Measurements from ENCODE around the gene INPP1. TPM values are rescaled to one million over a fixed set of nuclear protein-coding genes. Genes with fewer than 3 reads are reported as not detected.

The INPP1 gene
- total and polyA plus RNA-seq, 2 of the 8 experiments (the other 6 are each of a cell fraction or from before 2014, with no cell fraction given), result 0.88 to 3.0 TPM

GRCh38 chr2:190301032-190301431 is 42.4 kb upstream of the INPP1 start:
- Histone ChIP-seq H2AK5ac (ENCODE audit: low read depth, low read length) (no peak overlapping the region), H3K27me3 (replicated peaks in 1 of 4; ENCODE audit: control insufficient read depth in 3 of 4, extremely low read depth in 1 of 4, insufficient read depth in 3 of 4, low read length in 3 of 4) (no peaks in the 10 kb centered on the region), H2BK5ac (ENCODE audit: low read depth, low read length) (no peak overlapping the region), H4K20me1 (replicated peaks in 1 of 2; ENCODE audit: control insufficient read depth in 1 of 2, insufficient read depth in 2 of 2, low read length in 2 of 2) (no peaks in the 10 kb centered on the region), H3K4me1 (replicated peaks in 1 of 4; ENCODE audit: control insufficient read depth in 3 of 4, insufficient read depth in 4 of 4, low read length in 3 of 4) (peaks cover 0 to 2% (median 0%) of the 10 kb centered on the region in 4 experiments; a peak in 1 of 7 replicates), H3K4ac (replicated peaks; ENCODE audit: insufficient read length, low read depth, low read length) (no peak overlapping the region), H2BK15ac (ENCODE audit: low read length) (no peak overlapping the region), H4K91ac (replicated peaks; ENCODE audit: insufficient read length, low read length) (no peak overlapping the region), H2BK20ac (ENCODE audit: low read length) (no peak overlapping the region), H2AFZ (ENCODE audit: low read length) (no peak overlapping the region), H3K56ac (replicated peaks; ENCODE audit: insufficient read length, low read depth, low read length) (no peak overlapping the region), H3K4me2 (ENCODE audit: insufficient read depth in 1 of 2, low read depth in 2 of 2, low read length in 2 of 2) (no peak overlapping the region), H3K23me2 (ENCODE audit: low read depth, low read length) (no peaks in the 10 kb centered on the region), H2BK120ac (replicated peaks; ENCODE audit: low read depth, low read length) (no peak overlapping the region), H3K23ac (ENCODE audit: insufficient read length) (no peak overlapping the region), H3K9ac (replicated peaks in 1 of 4; ENCODE audit: extremely low read depth in 1 of 4, low read depth in 3 of 4, low read length in 3 of 4) (no peak overlapping the region), H4K8ac (ENCODE audit: extremely low read depth, insufficient read depth, low read length) (no peak overlapping the region), H3K9me3 (ENCODE audit: insufficient read depth in 2 of 2, low read depth in 1 of 2, low read length in 1 of 2) (no peaks in the 10 kb centered on the region), H3K27ac (ENCODE audit: low read depth, low read length) (no peak overlapping the region), H3K36me3 (ENCODE audit: control insufficient read depth in 2 of 4, insufficient read depth in 4 of 4, low read length in 3 of 4) (peaks cover 0 to 6% (median 3%) of the 10 kb centered on the region in 4 experiments; a peak in 4 of 8 replicates), H2BK12ac (ENCODE audit: low read depth, low read length) (no peak overlapping the region), H4K5ac (ENCODE audit: insufficient read length, low read depth, low read length) (no peak overlapping the region), H3K14ac (ENCODE audit: insufficient read length) (no peak overlapping the region), H3K4me3 (ENCODE audit: extremely low read depth in 1 of 4, insufficient read depth in 2 of 4, low read depth in 3 of 4, low read length in 4 of 4) (no peak overlapping the region), H3K18ac (ENCODE audit: extremely low read depth, low read length) (no peak overlapping the region), H3K79me2 (ENCODE audit: control insufficient read depth in 1 of 2, insufficient read depth in 2 of 2, low read length in 2 of 2) (peaks cover 0 to 5% of the 10 kb centered on the region in 2 experiments; a peak in 1 of 4 replicates), H3K79me1 (ENCODE audit: low read depth, low read length) (no peaks in the 10 kb centered on the region; the same call in 1 of the 2 replicates)
- CTCF ChIA-PET (ENCODE audit: partially characterized antibody), result interaction anchor here (2.2 kb wide), 1 partner anchor 14 kb away, joined by 11 read pairs; no protein-coding TSS in a partner anchor
- POLR2A ChIA-PET (ENCODE audit: partially characterized antibody), result no interaction called here
- TF ChIP-seq TAF7 (optimal IDR thresholded peaks at IDR 0.05; ENCODE audit: borderline replicate concordance, low read depth, low read length) (no peak), ZNF274 (IDR thresholded peaks at IDR 0.05; ENCODE audit: borderline replicate concordance, extremely low read depth, low read length) (no peak), GTF2F1 (IDR thresholded peaks at IDR 0.05; ENCODE audit: borderline replicate concordance, low read depth, low read length) (no peak), KDM4A (IDR thresholded peaks at IDR 0.05; ENCODE audit: low read depth, low read length, severe bottlenecking) (no peak), JUND (IDR thresholded peaks at IDR 0.05; ENCODE audit: low read length) (no peak), SRF (IDR thresholded peaks at IDR 0.05; ENCODE audit: low read depth, low read length) (no peak), SIN3A (conservative IDR thresholded peaks at IDR 0.05 in 1 of 2, IDR thresholded peaks at IDR 0.05 in 1 of 2; ENCODE audit: low read depth in 1 of 2, low read length in 2 of 2) (no peak), NANOG (IDR thresholded peaks at IDR 0.05; ENCODE audit: insufficient read depth, low read depth, low read length, poor library complexity, severe bottlenecking) (no peak), RAD21 (IDR thresholded peaks at IDR 0.05 in 1 of 2, conservative IDR thresholded peaks at IDR 0.05 in 1 of 2; ENCODE audit: low read depth in 2 of 2, low read length in 2 of 2) (no peak)
- FAIRE-seq, result no peak
- DNase-seq (ENCODE audit: low read depth in 1 of 2, low spot score in 2 of 2), result no peak

Data from H1 (cell line).